HG03095 (cell line): Measurements from ENCODE around the gene CHSY1.
"Not testable (repeated sequence)": the region's sequence is repeated elsewhere in the genome, so short reads cannot be mapped to it uniquely, and the experiment has no call there.

Experiments used
- ATAC-seq: cut with Tn5 transposase; IDR thresholded peaks from one replicate; pipeline ENCODE4 v1.9.1; 2021; ENCODE audit warnings: moderate library complexity; ENCODE audit not compliant: unreplicated experiment

Gene CHSY1

DNA sequence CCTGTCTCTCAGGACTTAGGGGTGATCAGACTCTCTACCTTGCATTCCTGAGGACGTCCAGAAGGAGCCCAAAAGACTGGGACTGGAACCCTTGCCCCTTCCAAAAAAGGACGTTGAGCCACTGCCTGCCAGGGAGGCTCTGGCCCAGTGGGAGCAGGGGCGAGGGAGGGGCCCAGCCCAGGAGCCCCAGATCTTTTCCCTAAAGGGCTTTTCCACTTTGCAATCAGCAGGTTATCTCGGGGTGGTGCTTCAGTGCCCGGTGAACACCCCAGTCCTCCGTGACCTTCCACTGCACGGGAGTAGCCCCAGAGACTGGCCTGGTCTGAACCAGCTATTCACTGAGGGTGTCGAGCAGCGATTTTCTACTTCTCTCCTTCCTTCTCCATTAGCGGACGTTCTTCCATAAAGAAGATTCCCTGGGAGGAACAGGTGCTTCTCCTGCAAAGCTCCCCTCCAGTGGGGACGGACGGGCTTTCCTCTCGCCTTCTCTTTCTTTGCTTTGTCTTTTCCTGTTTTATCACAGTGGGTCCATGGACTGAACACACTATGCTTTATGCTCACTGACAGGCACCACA, 113.7 kb downstream of the CHSY1 start:
- no peak for ATAC-seq

DNA sequence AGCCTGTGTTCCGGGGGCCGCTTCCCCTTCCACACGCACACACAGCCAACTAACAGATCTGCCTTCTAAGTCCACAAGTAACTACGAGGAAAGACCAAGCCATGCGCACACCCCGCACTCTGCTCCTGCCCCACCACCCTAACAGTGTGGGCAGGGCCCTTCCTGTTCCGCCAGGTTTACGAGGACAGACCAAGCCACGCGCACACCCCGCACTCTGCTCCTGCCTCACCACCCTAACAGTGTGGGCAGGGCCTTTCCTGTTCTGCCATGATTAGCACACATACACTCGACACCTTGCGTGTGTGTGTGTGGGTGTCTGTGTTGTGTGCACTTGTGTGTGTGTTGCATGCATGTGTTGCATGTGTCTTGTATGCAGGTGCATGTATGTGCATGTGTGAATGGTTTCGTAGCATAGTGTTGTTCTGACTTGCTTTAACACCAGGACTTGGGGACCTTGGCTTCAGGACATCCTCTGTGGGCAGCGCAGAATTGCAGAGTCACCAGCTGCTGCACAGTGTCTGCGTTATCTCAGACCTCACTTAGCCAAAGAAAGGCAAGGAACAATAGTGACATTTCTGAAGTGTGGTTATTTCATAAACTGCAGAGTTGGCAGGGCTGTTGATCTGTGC, 114.4 kb downstream of the CHSY1 start:
- no peak for ATAC-seq

- ATAC-seq: no peak
Measured at GRCh38 chr15:101136381-101137268, 115.2 kb downstream of the CHSY1 start.

DNA sequence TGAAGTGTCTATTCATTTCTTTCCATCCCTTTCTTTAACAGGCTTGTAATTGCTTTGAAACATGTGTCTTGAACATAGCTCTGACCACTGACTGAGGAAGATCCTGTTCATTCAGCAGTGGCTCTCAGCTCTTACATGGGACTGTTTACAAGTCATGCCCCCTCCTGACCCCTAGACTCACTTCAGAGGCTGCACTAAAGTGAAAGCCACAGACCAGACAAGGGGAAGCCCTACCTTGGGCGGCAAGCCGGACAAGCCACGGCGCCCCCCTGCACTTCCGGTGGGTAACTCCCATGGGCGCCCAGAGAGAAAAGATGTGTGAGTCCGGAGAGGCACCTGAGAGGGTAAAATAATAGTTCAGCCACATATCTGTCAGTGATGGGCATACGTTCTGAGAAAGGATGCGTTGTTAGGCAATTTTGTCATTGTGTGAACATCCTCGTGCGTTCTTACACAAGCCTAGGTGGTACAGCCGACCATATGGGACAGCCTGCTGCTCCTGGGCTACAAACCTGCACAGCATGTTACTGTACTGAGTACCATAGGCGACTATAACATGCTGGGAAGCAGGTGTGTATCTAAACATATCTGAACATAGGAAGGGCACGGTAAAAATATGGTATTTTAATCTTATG, 116.2 kb downstream of the CHSY1 start:
- peak; percentile 61 for ATAC-seq

DNA sequence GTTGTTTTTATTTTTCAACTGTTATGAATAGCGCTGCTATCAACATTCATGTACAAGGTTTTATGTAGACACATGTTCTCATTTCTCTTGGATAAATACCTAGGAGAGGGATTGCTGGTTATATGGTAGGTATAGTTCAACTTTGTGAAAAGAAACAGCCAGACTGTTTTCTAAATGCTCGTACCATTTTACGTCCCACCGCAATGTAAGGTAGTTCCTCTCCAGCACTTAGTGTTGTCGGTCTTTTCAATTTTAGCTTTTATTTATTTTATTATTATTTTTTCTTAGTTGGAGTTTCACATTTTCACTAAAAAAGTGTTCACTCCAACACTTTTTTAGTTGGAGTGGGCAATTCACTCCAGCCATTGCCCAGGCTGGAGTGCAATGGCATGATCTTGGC, 117.1 kb downstream of the CHSY1 start:
- ATAC-seq: no peak

DNA sequence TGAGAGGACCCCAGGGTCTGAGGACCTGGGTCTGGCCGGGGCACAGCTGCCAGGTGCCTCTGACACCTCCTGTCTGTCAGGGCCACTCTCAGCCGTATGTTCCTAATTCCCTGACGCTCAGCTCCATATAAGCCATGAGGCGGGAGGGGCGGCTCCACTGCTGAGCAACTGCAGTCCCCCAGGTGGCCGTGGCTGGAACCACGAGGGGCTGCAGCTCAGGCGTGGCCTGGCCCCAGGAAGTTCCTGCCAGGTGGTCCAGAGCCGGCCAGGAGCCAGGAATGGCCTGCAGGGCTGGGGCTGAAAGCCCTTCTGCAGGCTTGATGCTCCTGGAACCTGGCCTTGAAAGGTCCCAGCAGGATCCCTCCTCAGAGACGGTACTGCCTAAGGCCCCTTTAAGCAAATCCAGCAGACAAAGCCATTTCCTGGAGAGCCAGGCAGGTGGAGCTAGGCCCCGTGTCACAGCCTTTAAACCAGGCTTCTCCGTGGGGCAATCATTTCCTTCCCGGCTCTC, 118.0 kb downstream of the CHSY1 start:
- no peak for ATAC-seq

GRCh38 chr15:101133181-101133460, 118.7 kb downstream of the CHSY1 start:
- no peak for ATAC-seq

GRCh38 chr15:101132390-101133180, 119.3 kb downstream of the CHSY1 start:
- ATAC-seq: no peak

GRCh38 chr15:101131489-101132389, 120.1 kb downstream of the CHSY1 start:
- no peak for ATAC-seq

DNA sequence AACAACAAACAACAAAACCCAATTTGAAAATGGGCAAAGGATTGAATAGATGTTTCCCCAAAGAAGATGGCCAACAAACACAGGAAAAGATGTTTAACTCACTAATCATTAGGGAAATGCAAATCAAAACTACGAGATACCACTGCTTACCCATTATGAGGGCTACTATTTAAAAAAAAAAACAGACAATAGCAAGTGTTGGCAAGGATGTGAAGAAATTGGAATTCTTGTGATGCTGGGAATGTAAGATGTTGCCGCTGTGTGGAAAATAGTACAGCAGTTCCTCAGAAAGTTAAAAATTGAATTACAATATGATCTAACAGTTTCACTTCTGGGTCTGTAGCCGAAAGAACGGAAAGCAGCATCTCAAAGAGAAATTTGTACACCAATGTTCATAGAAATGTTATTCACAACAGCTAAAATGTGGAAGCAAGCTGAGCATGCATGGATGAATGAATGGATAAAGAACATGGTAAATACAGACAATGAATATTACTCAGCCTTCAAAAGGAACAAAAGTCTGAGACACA, 121.9 kb downstream of the CHSY1 start:
- ATAC-seq: no peak

DNA sequence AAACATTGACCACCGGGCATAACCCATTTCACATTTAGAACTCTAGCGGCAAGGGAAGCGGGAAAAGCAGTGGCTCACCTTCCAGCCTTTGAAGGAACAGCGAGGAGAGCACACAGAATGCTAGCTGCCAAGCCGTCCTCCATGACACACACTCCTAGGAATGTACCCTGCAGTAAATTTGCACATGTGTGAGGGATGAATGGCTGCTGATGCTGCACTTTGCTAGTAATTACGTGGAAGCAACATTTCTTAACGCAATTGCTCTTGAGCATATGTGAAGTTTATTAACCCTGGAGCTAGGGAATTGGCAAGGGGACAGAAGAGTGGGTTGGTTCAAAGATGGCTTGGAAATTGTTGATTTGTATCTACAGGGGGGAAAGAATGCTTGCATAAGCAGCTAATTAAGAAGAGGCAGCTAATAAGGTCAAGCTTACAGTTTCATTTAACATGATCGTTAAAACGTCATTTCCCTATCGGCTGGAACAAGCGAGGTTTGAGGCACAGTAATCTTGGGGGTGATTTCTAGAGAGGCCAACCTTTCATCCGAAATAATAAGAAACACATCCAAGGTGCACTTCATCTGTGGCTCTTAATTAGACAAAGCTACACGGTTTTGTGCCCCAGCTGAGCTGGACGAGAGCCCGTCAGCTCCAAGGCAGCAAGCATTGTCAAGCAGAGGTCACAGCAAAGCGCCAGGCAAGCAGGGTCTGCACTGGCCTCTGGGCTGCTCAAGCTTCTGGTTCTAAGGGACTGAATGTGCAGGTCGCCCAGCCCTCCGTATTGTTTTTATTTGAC, 123.4 kb downstream of the CHSY1 start:
- ATAC-seq: no peak

DNA sequence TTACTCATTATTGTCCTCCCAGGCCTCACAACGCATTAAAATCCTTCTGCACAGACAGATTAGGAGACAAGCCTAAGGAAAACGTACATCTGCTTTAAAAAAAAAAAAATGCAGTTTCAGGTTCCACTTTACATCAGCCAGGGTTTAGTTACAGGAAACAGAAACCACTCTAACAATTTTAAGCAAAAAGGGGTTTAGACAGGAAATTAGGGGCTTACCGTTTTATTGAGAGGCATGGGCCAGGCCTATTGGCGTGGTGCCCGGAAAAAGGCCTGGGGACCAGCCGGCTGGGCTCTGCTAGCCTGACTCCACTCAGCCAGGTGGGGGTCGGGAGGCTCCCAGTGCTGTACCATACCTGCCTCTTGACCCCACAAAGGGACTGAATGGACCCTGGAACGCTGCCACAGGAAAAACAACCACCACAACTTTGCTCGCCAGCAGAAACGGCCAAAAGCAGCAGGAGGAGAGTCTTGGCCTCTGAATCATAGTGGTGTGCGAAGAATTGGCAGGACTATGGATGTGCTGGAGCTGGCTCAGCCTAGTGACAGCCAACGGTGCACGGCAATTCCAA, 124.3 kb downstream of the CHSY1 start:
- ATAC-seq: peak; percentile 86

DNA sequence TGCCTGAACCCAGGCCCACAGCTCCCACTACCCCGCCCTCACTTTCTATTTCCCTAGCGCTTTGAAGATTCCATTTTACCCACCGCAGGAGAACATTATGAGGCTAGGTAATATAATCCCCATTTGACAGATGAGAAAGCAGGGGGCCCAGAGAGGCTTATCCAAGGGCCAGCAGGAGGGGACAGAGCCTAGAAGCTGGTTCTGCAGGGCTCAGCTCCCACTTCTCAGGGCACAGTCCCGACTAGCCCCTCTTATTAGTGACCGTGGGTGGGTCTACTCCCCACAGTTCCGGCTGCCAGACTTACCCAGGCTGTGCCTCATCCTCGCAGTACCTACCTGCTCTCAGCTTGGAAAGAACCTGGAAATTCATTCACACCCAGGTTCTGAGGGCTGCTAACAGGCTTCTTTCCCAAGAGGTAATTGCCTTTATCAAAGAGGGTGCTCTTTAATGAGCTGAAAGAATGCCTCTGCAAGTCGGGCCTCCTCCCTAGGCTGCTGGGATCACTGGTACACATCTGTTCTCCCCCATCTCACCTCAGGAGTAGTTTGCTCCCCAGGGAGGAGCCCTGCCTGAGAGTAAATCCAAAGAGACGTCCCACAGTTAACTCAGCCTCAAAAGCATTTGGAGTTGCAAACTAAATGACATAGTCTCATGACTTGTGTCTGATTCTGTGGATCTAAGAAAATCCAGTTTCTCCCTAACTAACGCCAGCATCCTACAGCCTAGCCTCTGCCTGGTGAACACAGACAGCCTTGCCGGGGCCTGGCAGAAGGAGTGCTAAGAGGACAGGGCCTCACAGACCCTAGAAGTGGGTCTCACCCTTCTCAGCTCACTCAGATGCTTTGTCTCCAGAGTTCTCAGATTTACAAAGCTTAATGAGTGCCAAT, 125.0 kb downstream of the CHSY1 start:
- ATAC-seq: peak; percentile 40

GRCh38 chr15:101125881-101126428, 125.9 kb downstream of the CHSY1 start:
- not testable (repeated sequence) for ATAC-seq
